Activated CD8-positive, alpha-beta memory T cell treated with anti-CD3 and anti-CD28 coated beads, Interleukin-2, amount 50 U/mL, for 48 hours (primary cell): Measurements from ENCODE around the gene SUSD3.

Source experiments
- DNase-seq: peaks from one replicate; pipeline ENCODE4 v3.0.0-alpha.2; 2020

Gene SUSD3

GRCh38 chr9:93094658-93095204, 36.2 kb downstream of the SUSD3 start:
- DNase-seq, result peak; percentile 64

- peak; percentile 100 for DNase-seq
Measured at GRCh38 chr9:93095205-93096130, 37.0 kb downstream of the SUSD3 start.

- peak; percentile 77 for DNase-seq
Measured at GRCh38 chr9:93096131-93096802, 37.8 kb downstream of the SUSD3 start, which contains the start of gene CARD19. Gene CARD19 (plus strand): TSS chr9:93096217. CDS start chr9:93096346, 129 bp downstream.

- DNase-seq, result peak; percentile 56
Measured at GRCh38 chr9:93096811-93097382, 38.4 kb downstream of the SUSD3 start.

DNA sequence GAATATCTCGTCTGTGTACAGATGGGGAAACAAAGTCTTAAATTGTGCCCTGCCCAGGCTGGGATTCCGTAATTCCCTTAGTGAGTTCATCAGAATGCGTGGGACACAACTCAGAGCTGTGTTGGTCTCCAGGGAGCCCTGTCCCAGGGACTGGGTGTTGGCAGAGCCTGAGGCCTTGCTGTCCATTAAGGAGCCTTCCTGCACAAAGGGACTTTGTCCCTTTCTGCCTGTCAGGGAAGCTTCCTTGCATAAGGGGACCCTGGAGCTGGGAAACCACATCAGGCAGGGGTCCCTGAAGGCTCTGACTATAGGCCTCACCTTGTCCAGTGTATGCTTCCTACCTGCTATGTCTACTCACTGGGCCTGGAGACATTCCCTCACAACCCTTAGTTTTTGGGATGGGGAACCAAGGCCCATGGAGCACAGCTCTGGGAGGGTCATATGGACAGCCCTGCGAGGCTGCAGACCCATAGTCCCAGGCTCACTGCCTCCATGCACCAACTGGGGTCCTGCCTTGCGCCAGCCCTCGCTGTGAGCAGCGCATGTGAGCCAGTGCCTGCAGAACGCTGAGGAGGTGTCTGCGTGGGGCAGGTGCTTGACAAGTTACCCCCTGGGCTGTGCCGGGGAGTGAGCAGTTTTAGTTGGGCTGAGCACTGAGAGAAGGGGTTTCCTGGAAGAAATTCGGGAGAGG, 39.2 kb downstream of the SUSD3 start:
- peak; percentile 59 for DNase-seq

DNA sequence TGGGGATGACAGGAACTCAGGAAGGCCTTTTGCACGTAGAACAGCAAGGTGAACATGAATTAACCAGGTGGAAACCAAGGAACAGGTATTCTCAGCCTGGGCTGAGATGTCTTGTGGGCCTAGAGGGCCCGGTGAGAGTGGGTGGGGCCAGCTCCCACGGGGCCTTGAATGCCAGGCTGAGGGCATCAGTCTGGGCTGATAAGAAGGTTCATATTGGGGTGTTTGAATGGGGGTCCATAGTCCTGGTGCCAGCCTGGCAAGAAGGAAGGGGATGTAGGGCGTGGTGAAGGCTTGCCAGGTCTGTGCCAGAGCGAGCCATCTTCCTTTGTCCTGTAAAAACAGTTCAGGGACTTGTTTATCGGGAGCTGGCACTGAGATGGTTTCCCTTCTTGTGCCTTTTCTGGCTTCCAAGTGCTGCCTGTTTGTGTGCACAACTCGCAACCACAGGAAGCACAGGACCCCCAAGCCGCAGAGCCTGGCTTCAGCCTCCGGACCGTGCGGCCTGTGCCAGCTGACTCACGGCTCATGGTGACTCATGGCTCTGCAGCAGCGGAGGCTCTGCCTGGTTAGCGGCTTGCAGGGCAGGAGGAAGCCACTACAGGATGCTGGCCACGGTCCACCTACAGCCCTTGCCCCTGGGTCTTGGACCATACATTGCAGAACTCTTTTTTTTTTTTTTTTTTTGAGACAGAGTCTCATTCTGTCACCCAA, 39.9 kb downstream of the SUSD3 start:
- DNase-seq, result peak; percentile 82

DNA sequence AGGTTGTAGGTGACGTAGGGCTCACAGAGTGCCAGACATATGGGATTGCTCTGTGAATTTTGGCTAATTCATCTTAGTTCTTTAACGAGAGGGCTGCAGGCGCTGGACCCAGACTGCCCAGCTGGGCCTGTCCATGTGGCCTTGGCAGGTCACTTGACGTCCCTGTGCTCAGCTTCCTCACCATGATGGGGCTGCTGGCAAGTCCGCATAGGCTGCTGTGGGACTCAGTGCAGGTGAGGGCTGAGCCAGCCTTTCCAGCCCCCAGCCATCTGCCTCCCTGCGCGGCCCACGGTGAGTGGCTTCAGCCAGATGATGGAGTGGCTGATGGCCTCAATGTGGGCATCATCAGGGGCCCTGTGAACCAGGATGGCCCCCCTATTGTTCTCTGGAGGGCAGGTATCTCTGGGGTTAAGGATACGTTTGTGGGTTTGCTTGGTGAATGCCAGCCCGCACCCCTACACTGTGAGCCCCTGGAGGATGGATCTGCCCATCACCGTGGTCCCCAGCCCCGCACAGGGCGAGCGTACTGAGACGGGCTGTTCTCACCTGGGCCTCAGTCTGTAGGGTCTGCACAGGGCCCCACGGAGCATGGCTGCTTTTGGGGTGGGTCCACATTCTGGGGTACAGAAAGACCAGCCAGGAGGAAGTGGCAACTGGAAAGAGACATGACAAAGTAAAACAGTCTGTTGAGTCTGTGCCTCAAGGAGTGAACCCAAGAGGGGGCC, 41.2 kb downstream of the SUSD3 start:
- peak; percentile 48 for DNase-seq

DNA sequence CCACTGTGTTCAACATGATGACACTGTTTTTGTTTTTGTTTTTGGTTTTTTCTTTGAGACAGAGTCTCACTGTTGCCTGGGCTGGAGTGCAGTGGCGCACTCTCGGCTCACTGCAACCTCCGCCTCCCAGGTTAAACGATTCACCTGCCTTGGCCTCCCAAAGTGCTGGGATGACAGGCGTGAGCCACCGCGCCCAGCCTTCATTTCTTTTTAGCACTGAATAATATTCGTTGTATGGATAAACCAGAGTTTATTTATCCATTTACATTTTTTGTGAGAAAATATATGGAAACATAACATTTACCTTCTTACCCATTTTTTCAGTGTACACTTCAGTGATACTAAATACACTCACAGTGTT, 41.8 kb downstream of the SUSD3 start:
- no peak for DNase-seq

GRCh38 chr9:93101086-93101485, 42.6 kb downstream of the SUSD3 start:
- peak; percentile 35 for DNase-seq

DNA sequence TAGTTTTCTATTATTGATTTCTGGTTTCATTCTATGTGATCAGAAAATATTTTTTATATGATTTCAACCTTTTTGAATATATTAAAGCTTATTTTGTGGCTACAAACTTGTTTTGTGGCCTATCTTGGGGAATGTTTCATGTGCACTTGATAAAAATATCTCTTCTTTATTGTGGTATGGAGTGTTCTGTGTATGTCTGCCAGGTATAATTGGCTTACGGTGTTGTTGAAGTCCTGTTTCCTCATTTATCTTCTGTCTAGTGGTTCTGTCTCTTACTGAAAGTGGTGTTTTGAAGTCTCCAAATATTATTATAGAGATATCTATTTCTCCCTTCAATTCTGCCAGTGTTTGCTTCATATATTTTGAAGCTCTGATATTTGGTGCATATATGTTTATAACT, 47.1 kb downstream of the SUSD3 start:
- DNase-seq, result no peak

GRCh38 chr9:93107151-93107824, 48.8 kb downstream of the SUSD3 start:
- no peak for DNase-seq

- no peak for DNase-seq
Measured at GRCh38 chr9:93107825-93108161, 49.3 kb downstream of the SUSD3 start.

DNA sequence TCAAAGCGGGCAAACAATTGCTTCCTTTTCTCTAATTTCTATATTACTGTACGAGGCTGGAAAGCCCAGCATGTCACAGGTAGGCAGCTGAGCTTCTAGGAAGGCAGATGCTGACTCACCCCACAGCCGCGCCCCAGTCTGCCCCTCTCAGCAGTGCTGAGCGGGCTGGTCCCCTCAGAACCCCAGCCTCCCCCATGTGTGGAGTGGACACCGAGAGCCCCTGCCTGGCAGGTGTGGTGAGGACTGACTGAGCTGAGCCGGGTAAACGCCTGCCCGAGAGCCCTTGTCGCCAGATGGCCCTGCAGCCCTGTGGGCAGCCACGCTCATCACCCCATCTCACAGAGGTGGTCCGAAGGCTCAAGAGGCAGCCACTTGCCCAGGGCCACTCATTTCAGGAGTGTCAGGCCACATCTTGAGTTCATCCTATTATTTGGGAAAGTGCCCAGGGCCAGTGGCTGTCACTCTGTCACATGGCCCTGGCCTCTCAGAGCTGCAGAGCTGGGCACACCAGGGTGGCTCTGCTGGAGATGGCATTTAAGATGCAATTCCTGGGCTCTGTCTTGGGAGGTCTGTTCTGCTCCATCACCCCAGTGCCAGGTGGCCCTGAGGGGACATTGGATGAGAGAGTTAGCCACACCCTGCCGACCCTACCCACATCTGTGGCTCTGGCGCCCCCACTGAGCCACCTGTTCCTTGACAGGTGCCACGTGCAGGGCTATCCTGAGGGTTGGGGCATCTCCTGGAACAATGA, 50.0 kb downstream of the SUSD3 start:
- peak; percentile 76 for DNase-seq

DNA sequence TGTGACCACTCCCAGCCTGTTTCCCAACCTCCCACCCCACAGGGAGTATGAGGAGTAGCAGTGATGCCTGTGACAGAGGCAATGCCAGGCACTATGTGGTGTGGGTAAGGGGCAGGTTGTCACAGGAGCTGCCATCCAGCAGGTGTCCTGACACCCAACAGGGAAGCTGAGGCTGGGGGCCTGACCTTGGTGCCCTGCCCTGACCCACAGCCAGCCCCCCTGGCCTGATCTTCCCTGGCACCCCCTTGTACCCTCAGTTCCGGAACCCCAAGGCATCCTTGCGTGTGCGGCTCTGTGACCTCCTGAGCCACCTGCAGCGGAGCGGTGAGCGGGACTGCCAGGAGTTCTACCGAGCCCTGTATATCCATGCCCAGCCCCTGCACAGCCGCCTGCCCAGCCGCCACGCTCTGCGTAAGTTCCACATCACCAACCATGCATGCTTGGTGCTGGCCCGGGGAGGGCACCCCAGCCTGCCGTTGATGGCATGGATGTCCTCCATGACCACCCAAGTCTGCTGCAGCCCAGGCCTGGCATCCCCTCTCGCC, 51.9 kb downstream of the SUSD3 start:
- no peak for DNase-seq

DNA sequence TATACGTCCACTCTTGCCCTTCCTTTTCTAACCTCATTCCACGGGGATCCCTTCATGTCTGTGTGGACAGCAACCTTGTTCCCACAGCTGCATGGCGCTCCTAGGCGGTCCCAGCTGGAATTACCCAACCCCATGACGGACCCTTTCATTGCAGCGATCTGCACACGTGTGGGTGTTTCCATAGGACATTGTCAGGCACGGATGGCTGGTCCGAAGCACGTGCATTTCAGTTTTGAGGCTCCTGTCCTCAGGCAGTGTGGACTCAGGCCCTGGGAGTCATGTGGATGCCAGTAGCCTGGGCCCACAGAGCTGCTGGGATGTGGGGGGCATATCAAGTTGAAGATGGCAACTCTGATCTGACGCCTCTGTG, 52.5 kb downstream of the SUSD3 start:
- DNase-seq, result no peak

DNA sequence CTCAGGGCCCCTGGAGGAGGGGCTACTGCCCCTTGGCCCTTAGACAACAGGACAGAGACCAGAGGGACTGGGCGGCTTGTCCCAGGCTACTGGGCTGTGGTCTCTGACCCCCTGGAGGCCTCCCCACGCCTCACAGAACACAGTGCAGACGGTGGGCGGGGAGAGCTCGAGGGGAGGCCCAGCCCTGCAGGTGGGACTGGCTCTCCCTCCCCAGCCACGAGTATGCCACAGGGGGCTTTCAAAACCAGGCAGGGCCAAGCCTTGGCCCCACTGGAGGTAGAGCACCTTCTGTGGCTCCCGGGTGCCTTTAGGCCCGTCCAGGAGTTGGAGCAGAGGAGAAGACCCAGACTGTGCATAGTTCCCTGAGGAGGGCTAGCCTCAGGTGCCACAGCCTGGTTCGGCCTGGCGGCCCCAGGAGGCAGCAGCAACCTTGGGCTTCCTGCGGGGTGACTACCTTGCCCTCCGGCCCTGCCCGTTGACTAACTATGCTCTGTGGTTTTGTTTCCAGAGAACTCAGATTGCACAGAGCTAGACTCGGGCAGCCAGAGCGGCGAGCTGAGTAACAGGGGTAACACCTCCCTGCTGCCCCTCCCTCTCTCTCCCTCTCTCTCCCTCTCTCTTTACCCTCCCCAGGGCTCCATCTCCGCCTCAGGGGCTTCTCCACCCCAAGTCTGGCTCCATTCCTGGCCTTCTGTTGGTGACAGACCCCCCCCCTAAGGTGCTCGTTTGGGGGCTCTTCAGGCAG, 53.0 kb downstream of the SUSD3 start:
- no peak for DNase-seq

DNA sequence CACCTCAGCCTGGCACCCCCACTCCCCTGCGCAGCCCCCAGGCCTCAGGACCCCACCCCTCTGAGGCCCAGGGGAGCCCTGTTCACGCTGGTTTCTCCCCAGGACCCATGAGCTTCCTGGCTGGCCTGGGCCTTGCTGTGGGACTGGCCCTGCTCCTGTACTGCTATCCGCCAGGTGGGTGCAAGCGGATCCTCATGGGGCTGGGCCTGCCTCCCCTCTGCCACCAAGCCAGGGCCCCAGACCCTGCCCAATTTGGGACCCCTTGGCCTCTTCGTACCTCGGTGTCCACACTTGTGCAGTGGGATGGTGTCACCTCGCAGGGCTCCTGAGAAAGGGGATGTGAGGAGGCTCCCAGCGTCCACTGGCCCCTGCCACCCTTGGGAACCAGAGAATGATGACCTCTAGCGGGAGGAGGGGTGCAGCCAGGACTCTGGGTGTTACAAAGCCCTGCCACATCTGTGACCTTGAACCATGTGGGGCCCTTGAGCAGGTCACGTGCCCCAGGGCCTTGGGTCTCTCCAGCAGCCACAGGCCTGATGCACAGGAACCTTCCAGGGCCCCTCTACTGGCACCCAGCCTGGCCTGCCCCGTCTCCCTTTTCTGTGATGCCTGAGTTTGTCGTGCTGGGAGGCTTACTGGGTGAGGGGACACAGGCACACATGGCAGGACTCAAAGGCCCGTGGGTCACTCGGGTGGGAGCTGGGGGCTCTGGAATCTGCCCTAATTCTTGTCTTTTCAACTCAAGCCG, 53.8 kb downstream of the SUSD3 start:
- no peak for DNase-seq

DNA sequence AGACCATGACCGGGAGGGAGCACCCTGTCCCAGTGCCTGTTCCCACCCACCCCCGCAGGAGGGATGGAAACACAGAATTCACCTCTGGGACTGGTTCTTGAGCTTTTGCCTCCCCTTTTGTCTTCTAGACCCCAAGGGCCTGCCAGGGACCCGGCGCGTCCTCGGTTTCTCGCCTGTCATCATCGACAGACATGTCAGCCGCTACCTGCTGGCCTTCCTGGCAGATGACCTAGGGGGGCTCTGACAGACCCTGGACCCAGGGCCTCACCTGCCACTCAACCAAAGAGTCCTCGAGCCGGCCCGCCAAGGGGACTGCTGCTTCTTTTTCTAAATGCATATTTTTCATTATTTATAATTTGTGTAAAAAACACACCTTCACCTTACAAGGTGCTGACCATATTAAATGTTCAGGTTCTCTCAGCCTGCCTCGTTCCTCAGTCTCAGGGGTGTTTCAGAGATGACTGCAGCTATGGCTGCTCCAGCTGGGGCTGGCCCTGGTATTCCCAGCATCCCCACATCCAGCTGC, 54.4 kb downstream of the SUSD3 start:
- DNase-seq, result no peak
